SK-N-SH (cell line): ENCODE data around the gene SLC5A3. TPM values are rescaled to one million over a fixed set of nuclear protein-coding genes. Genes with fewer than 3 reads are reported as not detected.

Source experiments
- CTCF ChIA-PET: fragments of 300-600, 350-600 bp; formaldehyde crosslinking; extraction: SDS; loops from one replicate; lab custom pipeline; 2021; lab: Yijun Ruan, JAX
- POLR2A ChIA-PET: fragments of 350-600 bp; sonication (Branson Sonifier 250); formaldehyde crosslinking; extraction: SDS; loops from one replicate; lab custom pipeline; 2020; ENCODE audit warnings: antibody characterized with exemption, inconsistent platforms; lab: Yijun Ruan, JAX
- DNase-seq: peaks from one replicate; pipeline ENCODE4 v3.0.0; 2012
- H2AFZ ChIP-seq: fragments of 200-600 bp; sonication (generic); 2 replicates; pipeline ENCODE4 v1.8.1; 2016; ENCODE audit warnings: antibody characterized with exemption, mild to moderate bottlenecking, low read depth
- H3F3A ChIP-seq: fragments of 200-600 bp; sonication (generic); replicated peaks from 2 replicates; pipeline ENCODE3; 2016; ENCODE audit warnings: antibody characterized with exemption, mild to moderate bottlenecking; ENCODE audit not compliant: insufficient read depth
- H3K27ac ChIP-seq, 2 experiments: fragments of 200-500 bp in 1 of 2; fragments of 200-600 bp in 1 of 2; sonication (Bioruptor generic) in 1 of 2; sonication (generic), shearing (Covaris generic) in 1 of 2; 2 replicates each; pipeline versions ENCODE4 v1.5.1 to v1.6.1; 2014 to 2016; ENCODE audit warnings: low read depth in 2 of 2, inconsistent platforms in 1 of 2, low read length in 1 of 2, mild to moderate bottlenecking in 1 of 2, mixed read lengths in 1 of 2
- H3K27me3 ChIP-seq: fragments of 200-600 bp; sonication (generic), shearing (Covaris generic); 2 replicates; pipeline ENCODE4 v1.6.1; 2016; ENCODE audit warnings: mixed run types; ENCODE audit not compliant: insufficient read depth
- H3K36me3 ChIP-seq, 2 experiments: fragments of 200-500 bp in 1 of 2; fragments of 200-600 bp in 1 of 2; sonication (Bioruptor generic) in 1 of 2; sonication (generic) in 1 of 2; replicated peaks in 1 of 2; 2 replicates each; pipeline versions ENCODE3 to v1.5.1; 2014 to 2016; ENCODE audit warnings: low read length in 1 of 2, mild to moderate bottlenecking in 1 of 2; ENCODE audit not compliant: insufficient read depth in 2 of 2, control insufficient read depth in 1 of 2
- H3K4me1 ChIP-seq, 2 experiments: fragments of 200-500 bp in 1 of 2; fragments of 200-600 bp in 1 of 2; sonication (Bioruptor generic) in 1 of 2; sonication (generic), shearing (Covaris generic) in 1 of 2; 2 replicates each; pipeline versions ENCODE4 v1.5.1 to v1.6.1; 2014 to 2016; ENCODE audit warnings: low read depth in 1 of 2, low read length in 1 of 2, mixed run types in 1 of 2; ENCODE audit not compliant: insufficient read depth in 2 of 2, control insufficient read depth in 1 of 2
- H3K4me2 ChIP-seq: fragments of 200-600 bp; sonication (generic), shearing (Covaris generic); 2 replicates; pipeline ENCODE4 v1.6.1; 2017; ENCODE audit warnings: mixed run types
- H3K4me3 ChIP-seq, 2 experiments: fragments of 200-500 bp in 1 of 2; fragments of 200-600 bp in 1 of 2; sonication (Bioruptor generic) in 1 of 2; sonication (generic), shearing (Covaris generic) in 1 of 2; 2 replicates each; pipeline versions ENCODE4 v1.5.1 to v1.8.1; 2014 to 2016; ENCODE audit warnings: low read depth in 2 of 2, inconsistent platforms in 1 of 2, low read length in 1 of 2, mild to moderate bottlenecking in 1 of 2, mixed read lengths in 1 of 2, moderate library complexity in 1 of 2
- H3K79me2 ChIP-seq: fragments of 200-600 bp; sonication (generic); 2 replicates; pipeline ENCODE4 v1.8.1; 2017; ENCODE audit warnings: mild to moderate bottlenecking; ENCODE audit not compliant: insufficient read depth
- H3K9ac ChIP-seq: fragments of 200-600 bp; sonication (generic); 2 replicates; pipeline ENCODE4 v1.6.1; 2017; ENCODE audit warnings: mixed run types
- H3K9me2 ChIP-seq: fragments of 200-600 bp; sonication (generic); 2 replicates; pipeline ENCODE4 v1.6.1; 2017; ENCODE audit warnings: mixed run types
- H3K9me3 ChIP-seq: fragments of 200-600 bp; sonication (generic); 2 replicates; pipeline ENCODE4 v1.6.1; 2017; ENCODE audit warnings: mixed run types, mild to moderate bottlenecking, moderate library complexity
- H4K20me1 ChIP-seq: fragments of 200-600 bp; sonication (generic); 2 replicates; pipeline ENCODE4 v1.6.1; 2017; ENCODE audit warnings: mild to moderate bottlenecking, mixed run types; ENCODE audit not compliant: insufficient read depth
- CHD2 ChIP-seq: fragments of 150-350 bp; IDR thresholded peaks from 2 replicates; pipeline ENCODE4 v1.6.1; 2018; ENCODE audit warnings: low read length; ENCODE audit not compliant: partially characterized antibody
- CTCF ChIP-seq: fragments of 200-600 bp; sonication (generic); IDR thresholded peaks from 2 replicates; pipeline ENCODE4 v1.6.1; 2017; ENCODE audit warnings: antibody characterized with exemption, mild to moderate bottlenecking, moderate library complexity
- EP300 ChIP-seq, 2 experiments: IDR thresholded peaks; 2 replicates each; pipeline versions ENCODE4 v1.4.0 to v1.6.1; 2012; ENCODE audit warnings: borderline replicate concordance in 1 of 2, low read depth in 1 of 2, low read length in 1 of 2
- EZH2phosphoT487 ChIP-seq: fragments of 200-600 bp; sonication (generic); IDR thresholded peaks from 2 replicates; pipeline ENCODE4 v1.6.1; 2017; ENCODE audit warnings: low read depth, mixed run types, mild to moderate bottlenecking, antibody characterized with exemption, moderate library complexity, borderline replicate concordance
- FOSL2 ChIP-seq: IDR thresholded peaks from 2 replicates; pipeline ENCODE4 v1.4.0; 2012; ENCODE audit warnings: low read depth, mild to moderate bottlenecking, moderate library complexity, borderline replicate concordance
- FOXJ3 ChIP-seq: sonication (generic); formaldehyde crosslinking; IDR thresholded peaks from 2 replicates; pipeline ENCODE4 v1.5.1; 2020; ENCODE audit warnings: mild to moderate bottlenecking, missing genetic modification reagents
- NFIC ChIP-seq: IDR thresholded peaks from 2 replicates; pipeline ENCODE4 v1.4.0; 2012; ENCODE audit warnings: borderline replicate concordance
- PBX3 ChIP-seq: IDR thresholded peaks from 2 replicates; pipeline ENCODE4; 2012
- RXRA ChIP-seq: IDR thresholded peaks from 2 replicates; pipeline ENCODE4 v1.4.0; 2012; ENCODE audit warnings: low read depth, mild to moderate bottlenecking, borderline replicate concordance
- SIN3A ChIP-seq: IDR thresholded peaks from 2 replicates; pipeline ENCODE4 v1.6.1; 2012; ENCODE audit warnings: low read depth, mild to moderate bottlenecking, low read length, moderate library complexity, borderline replicate concordance
- WGBS: methylation state at CpG from one replicate; pipeline ENCODE4 v1.1.6; 2017; ENCODE audit warnings: low lambda C conversion rate; 5-methylcytosine and 5-hydroxymethylcytosine counted together
- polyA plus RNA-seq, 3 experiments: library from polyadenylated mRNA; depleted of rRNA; stranded (reverse); fragments of >200 nt; gene quantifications; 2 replicates each; pipeline ENCODE4 v1.2.3, GENCODE V29; 2012
- TF ChIP-seq, protein P1 (sequence below): IDR thresholded peaks from 2 replicates; pipeline ENCODE4 v1.6.1; 2012; ENCODE audit warnings: mild to moderate bottlenecking, low read depth, low read length, moderate library complexity
- TF ChIP-seq, protein P2 (sequence below): fragments of 150-350 bp; IDR thresholded peaks from 2 replicates; pipeline ENCODE4 v1.6.1; 2017; ENCODE audit warnings: antibody characterized with exemption, low read length, low read depth, borderline replicate concordance

Gene SLC5A3
- polyA plus RNA-seq, 1 of the 3 experiments (the other 2 are of a cell fraction): 3.0 TPM

DNA sequence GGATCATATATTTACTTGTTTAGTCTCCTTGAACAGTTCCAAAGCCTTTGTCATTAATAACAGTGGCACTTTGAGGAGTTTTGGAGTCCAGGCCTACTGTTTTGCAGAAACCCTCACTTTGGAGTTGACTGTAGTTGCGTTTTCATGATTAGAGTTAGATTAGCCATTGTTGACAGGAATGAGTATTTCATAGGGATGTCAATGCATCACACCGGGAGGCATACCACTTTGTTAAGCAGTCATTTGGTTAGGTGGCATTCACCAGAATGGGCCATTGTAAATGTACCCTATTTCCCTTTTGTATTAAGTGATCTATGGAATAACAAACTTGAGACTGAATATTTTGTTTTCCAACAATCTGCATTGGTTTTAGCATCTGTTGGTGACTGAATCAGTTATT lies 11.8 kb downstream of the SLC5A3 start:
- Histone ChIP-seq H3K9me2 (no peaks in the 10 kb centered on the region), H3K4me1 (peaks cover 3 to 8% of the 10 kb centered on the region in 2 experiments; a peak in 2 of 4 replicates), H2AFZ (no peak overlapping the region), H3K27me3 (no peaks in the 10 kb centered on the region), H3K27ac (no peak overlapping the region), H3K36me3 (peaks cover 13 to 34% of the 10 kb centered on the region in 2 experiments), H3K4me2 (no peak overlapping the region), H3K9ac (no peak overlapping the region), H3F3A (no peaks in the 10 kb centered on the region), H3K79me2 (peaks cover 100% of the 10 kb centered on the region), H3K4me3 (no peak overlapping the region), H4K20me1 (peaks cover 68% of the 10 kb centered on the region), H3K9me3 (no peaks in the 10 kb centered on the region)
- WGBS: 88% methylated on average over 2 of the region's 2 CpGs
- CTCF ChIA-PET: no interaction called here
- TF ChIP-seq CTCF (no peak), PBX3 (no peak), EZH2phosphoT487 (no peak)
- TF ChIP-seq, protein P1, sequence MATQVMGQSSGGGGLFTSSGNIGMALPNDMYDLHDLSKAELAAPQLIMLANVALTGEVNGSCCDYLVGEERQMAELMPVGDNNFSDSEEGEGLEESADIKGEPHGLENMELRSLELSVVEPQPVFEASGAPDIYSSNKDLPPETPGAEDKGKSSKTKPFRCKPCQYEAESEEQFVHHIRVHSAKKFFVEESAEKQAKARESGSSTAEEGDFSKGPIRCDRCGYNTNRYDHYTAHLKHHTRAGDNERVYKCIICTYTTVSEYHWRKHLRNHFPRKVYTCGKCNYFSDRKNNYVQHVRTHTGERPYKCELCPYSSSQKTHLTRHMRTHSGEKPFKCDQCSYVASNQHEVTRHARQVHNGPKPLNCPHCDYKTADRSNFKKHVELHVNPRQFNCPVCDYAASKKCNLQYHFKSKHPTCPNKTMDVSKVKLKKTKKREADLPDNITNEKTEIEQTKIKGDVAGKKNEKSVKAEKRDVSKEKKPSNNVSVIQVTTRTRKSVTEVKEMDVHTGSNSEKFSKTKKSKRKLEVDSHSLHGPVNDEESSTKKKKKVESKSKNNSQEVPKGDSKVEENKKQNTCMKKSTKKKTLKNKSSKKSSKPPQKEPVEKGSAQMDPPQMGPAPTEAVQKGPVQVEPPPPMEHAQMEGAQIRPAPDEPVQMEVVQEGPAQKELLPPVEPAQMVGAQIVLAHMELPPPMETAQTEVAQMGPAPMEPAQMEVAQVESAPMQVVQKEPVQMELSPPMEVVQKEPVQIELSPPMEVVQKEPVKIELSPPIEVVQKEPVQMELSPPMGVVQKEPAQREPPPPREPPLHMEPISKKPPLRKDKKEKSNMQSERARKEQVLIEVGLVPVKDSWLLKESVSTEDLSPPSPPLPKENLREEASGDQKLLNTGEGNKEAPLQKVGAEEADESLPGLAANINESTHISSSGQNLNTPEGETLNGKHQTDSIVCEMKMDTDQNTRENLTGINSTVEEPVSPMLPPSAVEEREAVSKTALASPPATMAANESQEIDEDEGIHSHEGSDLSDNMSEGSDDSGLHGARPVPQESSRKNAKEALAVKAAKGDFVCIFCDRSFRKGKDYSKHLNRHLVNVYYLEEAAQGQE: no peak
- POLR2A ChIA-PET: no interaction called here
- DNase-seq: no peak

- Histone ChIP-seq H3K27ac (no peak overlapping the region), H4K20me1 (peaks cover 74% of the 10 kb centered on the region), H2AFZ (no peak overlapping the region)
- TF ChIP-seq, protein P2, sequence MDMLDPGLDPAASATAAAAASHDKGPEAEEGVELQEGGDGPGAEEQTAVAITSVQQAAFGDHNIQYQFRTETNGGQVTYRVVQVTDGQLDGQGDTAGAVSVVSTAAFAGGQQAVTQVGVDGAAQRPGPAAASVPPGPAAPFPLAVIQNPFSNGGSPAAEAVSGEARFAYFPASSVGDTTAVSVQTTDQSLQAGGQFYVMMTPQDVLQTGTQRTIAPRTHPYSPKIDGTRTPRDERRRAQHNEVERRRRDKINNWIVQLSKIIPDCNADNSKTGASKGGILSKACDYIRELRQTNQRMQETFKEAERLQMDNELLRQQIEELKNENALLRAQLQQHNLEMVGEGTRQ: no peak
- no peak for TF ChIP-seq FOSL2
- no peak for TF ChIP-seq FOXJ3 (CRISPR knock-in tag)
- no peak for TF ChIP-seq CHD2
- no peak for TF ChIP-seq EP300 (IDR thresholded peaks at IDR 0.05; ENCODE audit: borderline replicate concordance in 1 of 2, low read depth in 1 of 2, low read length in 1 of 2)
- TF ChIP-seq RXRA: no peak
- no peak for TF ChIP-seq NFIC
- no peak for TF ChIP-seq SIN3A
- TF ChIP-seq, all 33 proteins: peak for 0
- no peaks in the 10 kb centered on the region for H3K27me3 ChIP-seq
- H3K9ac ChIP-seq: no peak overlapping the region
- H3F3A ChIP-seq: peaks cover 3% of the 10 kb centered on the region
- no peak for DNase-seq
- H3K9me2 ChIP-seq: no peaks in the 10 kb centered on the region
- H3K4me3 ChIP-seq: no peak overlapping the region
- H3K79me2 ChIP-seq: peaks cover 97% of the 10 kb centered on the region
- no peak overlapping the region for H3K4me2 ChIP-seq
- ChIA-PET POLR2A (no interaction called here), CTCF (interaction anchor here (1.4 to 1.9 kb wide), 3 partner anchors 113 to 163 kb away, joined by 3 to 4 read pairs (median 3); no protein-coding TSS in a partner anchor)
- no peaks in the 10 kb centered on the region for H3K9me3 ChIP-seq
- peaks cover 8 to 29% of the 10 kb centered on the region in 2 experiments for H3K36me3 ChIP-seq
- 96% methylated on average over 5 of the region's 5 CpGs for WGBS
- H3K4me1 ChIP-seq: peaks cover 0 to 6% of the 10 kb centered on the region in 2 experiments; a peak in 3 of 4 replicates
These were observed 13.5 kb downstream of the SLC5A3 start for GRCh38 chr21:34086887-34087306.
